ENCODE data around the gene SEC14L2.
"Not testable (repeated sequence)": the region's sequence is repeated elsewhere in the genome, so short reads cannot be mapped to it uniquely, and the experiment has no call there.

DNA sequence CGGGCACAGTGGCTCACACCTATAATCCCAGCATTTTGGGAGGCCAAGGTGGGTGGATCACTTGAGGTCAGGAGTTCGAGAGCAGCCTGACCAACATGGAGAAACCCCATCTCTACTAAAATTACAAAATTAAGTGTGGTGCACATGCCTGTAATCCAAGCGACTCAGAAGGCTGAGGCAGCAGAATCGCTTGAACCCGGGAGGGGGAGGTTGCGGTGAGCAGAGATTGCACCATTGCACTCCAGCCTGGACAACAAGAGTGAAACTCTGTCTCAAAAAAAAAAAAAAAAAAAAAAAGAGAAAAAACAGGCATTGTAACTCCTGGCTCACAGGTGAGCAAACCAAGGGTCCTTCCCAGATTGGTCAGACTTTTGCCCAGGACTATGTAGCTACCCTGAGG is 63.7 kb downstream of the SEC14L2 start:
- TF ChIP-seq, protein P1, sequence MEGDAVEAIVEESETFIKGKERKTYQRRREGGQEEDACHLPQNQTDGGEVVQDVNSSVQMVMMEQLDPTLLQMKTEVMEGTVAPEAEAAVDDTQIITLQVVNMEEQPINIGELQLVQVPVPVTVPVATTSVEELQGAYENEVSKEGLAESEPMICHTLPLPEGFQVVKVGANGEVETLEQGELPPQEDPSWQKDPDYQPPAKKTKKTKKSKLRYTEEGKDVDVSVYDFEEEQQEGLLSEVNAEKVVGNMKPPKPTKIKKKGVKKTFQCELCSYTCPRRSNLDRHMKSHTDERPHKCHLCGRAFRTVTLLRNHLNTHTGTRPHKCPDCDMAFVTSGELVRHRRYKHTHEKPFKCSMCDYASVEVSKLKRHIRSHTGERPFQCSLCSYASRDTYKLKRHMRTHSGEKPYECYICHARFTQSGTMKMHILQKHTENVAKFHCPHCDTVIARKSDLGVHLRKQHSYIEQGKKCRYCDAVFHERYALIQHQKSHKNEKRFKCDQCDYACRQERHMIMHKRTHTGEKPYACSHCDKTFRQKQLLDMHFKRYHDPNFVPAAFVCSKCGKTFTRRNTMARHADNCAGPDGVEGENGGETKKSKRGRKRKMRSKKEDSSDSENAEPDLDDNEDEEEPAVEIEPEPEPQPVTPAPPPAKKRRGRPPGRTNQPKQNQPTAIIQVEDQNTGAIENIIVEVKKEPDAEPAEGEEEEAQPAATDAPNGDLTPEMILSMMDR (IDR thresholded peaks at IDR 0.05; ENCODE audit: control extremely low read depth in 1 of 3, insufficient read depth in 1 of 3, low read depth in 1 of 3, low read length in 3 of 3) = not testable (repeated sequence)
- TF ChIP-seq TAF7 (optimal IDR thresholded peaks at IDR 0.05; ENCODE audit: borderline replicate concordance, low read depth, low read length); SRF (IDR thresholded peaks at IDR 0.05; ENCODE audit: low read depth, low read length); TEAD4 (IDR thresholded peaks at IDR 0.05; ENCODE audit: low read depth, low read length); POLR2A (IDR thresholded peaks at IDR 0.05; ENCODE audit: control extremely low read depth in 1 of 2, low read depth in 2 of 2, low read length in 2 of 2): not testable (repeated sequence)
